Measurements from ENCODE around the gene IBTK. TPM values are rescaled to one million over a fixed set of nuclear protein-coding genes. Genes with fewer than 3 reads are reported as not detected.

IBTK gene
- total and polyA plus RNA-seq, 2 of the 4 experiments (the other 2 are of a cell fraction) = 9.7 to 45.0 TPM

GRCh38 chr6:82246370-82246769 lies 1.2 kb downstream of the IBTK start (continued):
- TF ChIP-seq USF2 (IDR thresholded peaks at IDR 0.05; ENCODE audit: low read depth, low read length) (no peak), MXI1 (IDR thresholded peaks at IDR 0.05; ENCODE audit: borderline replicate concordance, low read depth, low read length) (no peak), RAD21 (IDR thresholded peaks at IDR 0.05; ENCODE audit: low read length) (no peak)

- no peak for DNase-seq
- H3K27me3 ChIP-seq (ENCODE audit: control insufficient read depth, insufficient read depth, low read length) = no peaks in the 10 kb centered on the region
- H2BK20ac ChIP-seq (ENCODE audit: low read depth, low read length) = no peak overlapping the region
- peaks cover 9 to 34% of the 10 kb centered on the region in 2 experiments; a peak in 3 of 4 replicates for H3K79me1 ChIP-seq (ENCODE audit: low read depth in 1 of 2, low read length in 2 of 2)
- no peak overlapping the region for H3K23ac ChIP-seq (ENCODE audit: low read depth, low read length)
- peaks cover 10% of the 10 kb centered on the region for H3K4me1 ChIP-seq (ENCODE audit: control insufficient read depth, insufficient read depth, low read length)
- no peak overlapping the region for H3K9ac ChIP-seq (ENCODE audit: low read depth, low read length)
- H4K8ac ChIP-seq (ENCODE audit: low read depth in 2 of 2, low read length in 2 of 2) = no peak overlapping the region
- no peak overlapping the region; the same call in 1 of the 2 replicates for H3K4me2 ChIP-seq (ENCODE audit: low read depth, low read length)
- H3K9me1 ChIP-seq (ENCODE audit: insufficient read depth, low read length) = peaks cover 7% of the 10 kb centered on the region
- no peaks in the 10 kb centered on the region for H3K9me3 ChIP-seq (ENCODE audit: control insufficient read depth, insufficient read depth, low read length)
- no peaks in the 10 kb centered on the region for H3K36me3 ChIP-seq (ENCODE audit: control insufficient read depth, insufficient read depth, low read length)
- no peak for ATAC-seq (ENCODE audit: low read depth)
- no peak overlapping the region for H2BK120ac ChIP-seq (ENCODE audit: low read depth, low read length)
- H2AK9ac ChIP-seq (replicated peaks; ENCODE audit: low read depth, low read length, poor library complexity) = no peak overlapping the region
- TSS peak; percentile 32 for BruUV-seq (replicated peaks)
- peaks cover 9% of the 10 kb centered on the region for H4K20me1 ChIP-seq (ENCODE audit: insufficient read depth, low read length)
- no peak overlapping the region for H3K56ac ChIP-seq (ENCODE audit: extremely low read depth, insufficient read depth, low read length)
- WGBS, 2 experiments (ENCODE audit: extremely low coverage in 2 of 2, insufficient read length in 1 of 2) = no CpG with 5 or more reads among the region's 4 CpGs
- no peak overlapping the region for H2BK15ac ChIP-seq (ENCODE audit: low read depth, low read length)
- H3K14ac ChIP-seq (replicated peaks; ENCODE audit: low read depth, low read length) = no peak overlapping the region
- no peak overlapping the region for H4K5ac ChIP-seq (ENCODE audit: low read depth, low read length)
- no peak overlapping the region for H2AK5ac ChIP-seq (ENCODE audit: low read depth, low read length)
- no peak overlapping the region for H2AFZ ChIP-seq (replicated peaks; ENCODE audit: low read length, poor library complexity)
- in situ Hi-C loops (cut with MboI; ENCODE audit: low sequenced_read_pairs) = loop anchor here (10.0 kb wide), 1 partner anchor 949 kb away; the partner anchor contains the start of genes PGM3 and RWDD2A
- no peak overlapping the region for H4K91ac ChIP-seq (ENCODE audit: insufficient read depth, low read depth, low read length)
- dilution Hi-C loops (cut with HindIII; ENCODE audit: low sequenced_read_pairs, unreplicated experiment) = no loop called here
- H3K4ac ChIP-seq (ENCODE audit: low read depth, low read length) = no peak overlapping the region
- ChIA-PET CTCF (no interaction called here), POLR2A (ENCODE audit: unreplicated experiment) (no interaction called here)
- no peak overlapping the region for H3K4me3 ChIP-seq (ENCODE audit: insufficient read depth, low read depth, low read length)
- no peak overlapping the region for H3K27ac ChIP-seq (ENCODE audit: insufficient read depth, low read length)
- no peak overlapping the region for H2BK5ac ChIP-seq (ENCODE audit: low read depth, low read length, poor library complexity, severe bottlenecking)
- intact Hi-C loops (cut with micrococcal nuclease) = loop anchor here (5.0 to 10.0 kb wide), 2 partner anchors 712 to 969 kb away; no protein-coding TSS in a partner anchor
- no peak overlapping the region for H3K18ac ChIP-seq (ENCODE audit: low read depth, low read length)
- TF ChIP-seq MAZ (IDR thresholded peaks at IDR 0.05; ENCODE audit: borderline replicate concordance, low read depth, low read length) = no peak
- TF ChIP-seq CHD1 (IDR thresholded peaks at IDR 0.05; ENCODE audit: low read depth, low read length) = no peak
- TF ChIP-seq MAFK (IDR thresholded peaks at IDR 0.05; ENCODE audit: low read depth, low read length) = no peak
- no peak for TF ChIP-seq RFX5 (IDR thresholded peaks at IDR 0.05; ENCODE audit: low read depth, low read length)
- TF ChIP-seq NFE2L2 (IDR thresholded peaks at IDR 0.05; ENCODE audit: low read depth, low read length) = no peak
- no peak for TF ChIP-seq POLR2A (IDR thresholded peaks at IDR 0.05; ENCODE audit: low read depth, low read length)
- no peak for TF ChIP-seq USF2 (IDR thresholded peaks at IDR 0.05; ENCODE audit: low read depth, low read length)
- no peak for TF ChIP-seq RCOR1 (IDR thresholded peaks at IDR 0.05; ENCODE audit: insufficient replicate concordance, low read length)
- TF ChIP-seq RAD21 (IDR thresholded peaks at IDR 0.05; ENCODE audit: low read length) = no peak
- no peak for TF ChIP-seq CTCF (conservative IDR thresholded peaks at IDR 0.05; ENCODE audit: low read depth, low read length)
- TF ChIP-seq ELK1 (IDR thresholded peaks at IDR 0.05; ENCODE audit: borderline replicate concordance, low read depth, low read length) = no peak
Observed at GRCh38 chr6:82245376-82245775, 2.2 kb downstream of the IBTK start.

Data from IMR-90 (cell line).